Measurements from ENCODE around the gene KCNQ1. TPM values are rescaled to one million over a fixed set of nuclear protein-coding genes. Genes with fewer than 3 reads are reported as not detected.

The KCNQ1 gene
- total RNA-seq, 1 donor from 2014 or later = 2.7 TPM

- no peak overlapping the region for H3K27ac ChIP-seq
- TF ChIP-seq, protein P1, sequence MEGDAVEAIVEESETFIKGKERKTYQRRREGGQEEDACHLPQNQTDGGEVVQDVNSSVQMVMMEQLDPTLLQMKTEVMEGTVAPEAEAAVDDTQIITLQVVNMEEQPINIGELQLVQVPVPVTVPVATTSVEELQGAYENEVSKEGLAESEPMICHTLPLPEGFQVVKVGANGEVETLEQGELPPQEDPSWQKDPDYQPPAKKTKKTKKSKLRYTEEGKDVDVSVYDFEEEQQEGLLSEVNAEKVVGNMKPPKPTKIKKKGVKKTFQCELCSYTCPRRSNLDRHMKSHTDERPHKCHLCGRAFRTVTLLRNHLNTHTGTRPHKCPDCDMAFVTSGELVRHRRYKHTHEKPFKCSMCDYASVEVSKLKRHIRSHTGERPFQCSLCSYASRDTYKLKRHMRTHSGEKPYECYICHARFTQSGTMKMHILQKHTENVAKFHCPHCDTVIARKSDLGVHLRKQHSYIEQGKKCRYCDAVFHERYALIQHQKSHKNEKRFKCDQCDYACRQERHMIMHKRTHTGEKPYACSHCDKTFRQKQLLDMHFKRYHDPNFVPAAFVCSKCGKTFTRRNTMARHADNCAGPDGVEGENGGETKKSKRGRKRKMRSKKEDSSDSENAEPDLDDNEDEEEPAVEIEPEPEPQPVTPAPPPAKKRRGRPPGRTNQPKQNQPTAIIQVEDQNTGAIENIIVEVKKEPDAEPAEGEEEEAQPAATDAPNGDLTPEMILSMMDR (IDR thresholded peaks at IDR 0.05) = no peak
- TF ChIP-seq POLR2AphosphoS5 (IDR thresholded peaks at IDR 0.05; ENCODE audit: insufficient read depth in 1 of 2, low read depth in 1 of 2) (no peak), POLR2A (IDR thresholded peaks at IDR 0.05) (no peak)
- no peaks in the 10 kb centered on the region for H3K27me3 ChIP-seq
- H3K4me3 ChIP-seq = no peak overlapping the region
- intact Hi-C loops (cut with DNase I) = no loop called here
- no peaks in the 10 kb centered on the region for H3K9me3 ChIP-seq
- peaks cover 30% of the 10 kb centered on the region for H3K4me1 ChIP-seq
- DNase-seq (ENCODE audit: extremely low spot score in 2 of 2) = no peak
- H3K36me3 ChIP-seq = no peaks in the 10 kb centered on the region
Measured at GRCh38 chr11:2737226-2737590, 292.4 kb downstream of the KCNQ1 start.

- TF ChIP-seq POLR2A (IDR thresholded peaks at IDR 0.05) (no peak), POLR2AphosphoS5 (IDR thresholded peaks at IDR 0.05; ENCODE audit: insufficient read depth in 1 of 2, low read depth in 1 of 2) (peak in 1 of 2 donors; percentile 18)
- TF ChIP-seq, protein P1 (IDR thresholded peaks at IDR 0.05) = no peak
- intact Hi-C loops (cut with DNase I) = no loop called here
- DNase-seq (ENCODE audit: extremely low spot score in 2 of 2) = no peak
Measured at GRCh38 chr11:2737866-2738265, 293.1 kb downstream of the KCNQ1 start.

GRCh38 chr11:2738551-2739431 is 294.0 kb downstream of the KCNQ1 start:
- no peaks in the 10 kb centered on the region for H3K27me3 ChIP-seq
- H3K27ac ChIP-seq = peak overlapping the region; percentile 11
- H3K36me3 ChIP-seq = no peaks in the 10 kb centered on the region
- no peak overlapping the region for H3K4me3 ChIP-seq
- H3K4me1 ChIP-seq = peaks cover 34% of the 10 kb centered on the region
- intact Hi-C loops (cut with DNase I) = no loop called here
- no peak for DNase-seq (ENCODE audit: extremely low spot score in 2 of 2)
- H3K9me3 ChIP-seq = no peaks in the 10 kb centered on the region
- TF ChIP-seq POLR2AphosphoS5 (IDR thresholded peaks at IDR 0.05; ENCODE audit: insufficient read depth in 1 of 2, low read depth in 1 of 2) (no peak), POLR2A (IDR thresholded peaks at IDR 0.05) (no peak)
- TF ChIP-seq, protein P1 (IDR thresholded peaks at IDR 0.05) = no peak

More at GRCh38 chr11:2737866-2738265, 293.1 kb downstream of the KCNQ1 start:
- H3K9me3 ChIP-seq = no peaks in the 10 kb centered on the region
- H3K27ac ChIP-seq = peak overlapping the region; percentile 11
- H3K4me3 ChIP-seq = no peak overlapping the region
- no peaks in the 10 kb centered on the region for H3K36me3 ChIP-seq
- peaks cover 34% of the 10 kb centered on the region for H3K4me1 ChIP-seq
- no peaks in the 10 kb centered on the region for H3K27me3 ChIP-seq

DNA sequence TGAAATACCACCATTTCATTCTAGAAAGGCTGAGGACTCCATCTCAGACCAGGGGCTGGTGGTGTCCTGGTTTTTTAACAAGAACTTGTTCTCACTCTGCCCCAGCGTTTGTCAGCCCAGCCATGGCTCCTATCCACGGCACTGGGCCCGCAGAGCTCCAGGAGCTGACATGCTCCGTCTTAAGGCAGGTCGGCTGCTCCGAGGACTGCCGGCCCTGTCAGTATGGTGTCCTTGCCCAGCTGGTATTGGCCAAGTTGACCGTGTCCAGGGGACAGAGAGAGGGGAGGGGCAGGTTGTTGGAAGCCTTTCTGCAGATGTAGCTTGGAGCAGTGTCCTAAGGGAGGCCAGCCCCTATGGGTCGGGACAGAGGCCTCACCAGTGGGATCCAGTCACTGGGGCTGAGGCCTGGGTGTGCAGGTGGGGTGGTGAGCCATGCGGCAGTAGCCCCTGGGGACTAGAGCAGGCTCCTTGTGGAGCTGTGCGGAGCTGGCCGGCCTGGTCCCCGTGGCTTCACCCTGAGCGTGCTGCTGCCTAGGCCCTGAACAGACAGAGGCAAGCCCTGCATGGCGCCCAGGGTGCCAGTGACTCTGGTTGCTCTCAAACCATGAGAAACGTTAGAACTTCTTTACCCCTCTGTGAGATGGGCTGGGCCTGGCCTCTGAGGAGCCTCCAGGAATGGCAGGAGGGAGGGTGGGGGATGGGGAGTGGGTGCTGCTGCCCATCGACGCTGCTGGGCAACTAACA is 294.9 kb downstream of the KCNQ1 start:
- TF ChIP-seq POLR2AphosphoS5 (IDR thresholded peaks at IDR 0.05; ENCODE audit: insufficient read depth in 1 of 2, low read depth in 1 of 2) (no peak), POLR2A (IDR thresholded peaks at IDR 0.05) (no peak)
- TF ChIP-seq, protein P1 (IDR thresholded peaks at IDR 0.05) = no peak
- Histone ChIP-seq H3K36me3 (no peaks in the 10 kb centered on the region), H3K4me3 (no peak overlapping the region), H3K27me3 (no peaks in the 10 kb centered on the region), H3K9me3 (no peaks in the 10 kb centered on the region), H3K4me1 (peaks cover 34% of the 10 kb centered on the region), H3K27ac (no peak overlapping the region)
- intact Hi-C loops (cut with DNase I) = no loop called here
- no peak for DNase-seq (ENCODE audit: extremely low spot score in 2 of 2)
